WERI-Rb-1 (cell line): ENCODE data around the gene NEK1.

Experiments
- DNase-seq: peaks from one replicate; pipeline ENCODE4 v3.0.0-alpha.2; 2020
- H3K27ac ChIP-seq: fragments of 250-450 bp; sonication (Bioruptor Pico); 2 replicates; pipeline ENCODE4 v1.5.1; 2020; ENCODE audit warnings: mild to moderate bottlenecking, moderate library complexity
- H3K27me3 ChIP-seq: fragments of 250-450 bp; sonication (Bioruptor Pico); 2 replicates; pipeline ENCODE4 v1.5.1; 2021; ENCODE audit warnings: mild to moderate bottlenecking, low read depth, moderate library complexity; ENCODE audit not compliant: insufficient read depth, severe bottlenecking
- H3K36me3 ChIP-seq: fragments of 250-450 bp; sonication (Bioruptor Pico); 2 replicates; pipeline ENCODE4 v1.5.1; 2020; ENCODE audit warnings: mild to moderate bottlenecking, moderate library complexity
- H3K4me3 ChIP-seq: 2 replicates; pipeline ENCODE4 v1.5.1; 2011; ENCODE audit warnings: low read depth, mild to moderate bottlenecking, control low read depth, low read length
- H3K9me3 ChIP-seq: fragments of 250-450 bp; sonication (Bioruptor Pico); 2 replicates; pipeline ENCODE4 v1.5.1; 2021; ENCODE audit warnings: mild to moderate bottlenecking, moderate library complexity; ENCODE audit not compliant: severe bottlenecking
- TF ChIP-seq, protein P1 (sequence below): IDR thresholded peaks from 2 replicates; pipeline ENCODE4 v1.5.1; 2011; ENCODE audit warnings: low read depth, mild to moderate bottlenecking, control low read depth, inconsistent platforms, low read length

Gene NEK1

DNA sequence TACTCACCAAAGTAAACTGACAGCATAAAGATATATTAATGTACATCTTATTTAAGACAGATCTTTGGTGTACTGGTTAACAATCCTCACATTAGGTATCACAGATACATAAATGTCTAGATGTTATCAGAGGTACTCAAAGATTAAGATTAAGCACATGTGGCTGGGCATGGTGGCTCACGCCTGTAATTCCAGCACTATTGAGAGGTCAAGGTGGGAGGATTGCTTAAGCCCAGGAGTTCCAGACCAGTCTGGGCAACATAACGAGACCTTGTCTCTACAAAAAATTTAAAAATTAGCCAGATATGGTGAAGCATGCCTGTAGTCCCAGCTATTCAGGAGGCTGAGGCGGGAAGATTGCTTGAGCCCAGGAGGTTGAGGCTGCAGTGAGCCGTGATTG is 195.9 kb downstream of the NEK1 start:
- no peak for DNase-seq
- Histone ChIP-seq H3K27ac (no peak overlapping the region), H3K4me3 (no peak overlapping the region), H3K36me3 (no peaks in the 10 kb centered on the region), H3K9me3 (no peaks in the 10 kb centered on the region), H3K27me3 (no peaks in the 10 kb centered on the region)
- TF ChIP-seq, protein P1, sequence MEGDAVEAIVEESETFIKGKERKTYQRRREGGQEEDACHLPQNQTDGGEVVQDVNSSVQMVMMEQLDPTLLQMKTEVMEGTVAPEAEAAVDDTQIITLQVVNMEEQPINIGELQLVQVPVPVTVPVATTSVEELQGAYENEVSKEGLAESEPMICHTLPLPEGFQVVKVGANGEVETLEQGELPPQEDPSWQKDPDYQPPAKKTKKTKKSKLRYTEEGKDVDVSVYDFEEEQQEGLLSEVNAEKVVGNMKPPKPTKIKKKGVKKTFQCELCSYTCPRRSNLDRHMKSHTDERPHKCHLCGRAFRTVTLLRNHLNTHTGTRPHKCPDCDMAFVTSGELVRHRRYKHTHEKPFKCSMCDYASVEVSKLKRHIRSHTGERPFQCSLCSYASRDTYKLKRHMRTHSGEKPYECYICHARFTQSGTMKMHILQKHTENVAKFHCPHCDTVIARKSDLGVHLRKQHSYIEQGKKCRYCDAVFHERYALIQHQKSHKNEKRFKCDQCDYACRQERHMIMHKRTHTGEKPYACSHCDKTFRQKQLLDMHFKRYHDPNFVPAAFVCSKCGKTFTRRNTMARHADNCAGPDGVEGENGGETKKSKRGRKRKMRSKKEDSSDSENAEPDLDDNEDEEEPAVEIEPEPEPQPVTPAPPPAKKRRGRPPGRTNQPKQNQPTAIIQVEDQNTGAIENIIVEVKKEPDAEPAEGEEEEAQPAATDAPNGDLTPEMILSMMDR = no peak

DNA sequence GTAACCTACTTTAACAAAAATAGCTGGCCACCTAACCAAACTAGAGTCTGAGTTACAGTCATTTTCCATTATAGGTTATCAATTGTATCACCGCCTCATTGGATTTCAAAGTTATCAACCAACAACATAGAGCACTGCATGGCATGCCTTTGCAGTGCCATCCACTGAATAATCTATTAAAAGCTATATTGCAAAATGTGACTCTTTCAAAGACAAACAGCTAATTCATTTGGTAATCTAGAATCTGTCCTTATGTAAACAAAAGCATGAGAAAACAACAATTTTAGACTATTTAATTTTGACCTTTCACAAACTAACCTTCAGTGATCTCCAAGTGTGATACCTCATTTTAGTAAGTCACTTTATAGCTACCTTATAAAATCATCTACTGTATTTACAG is 197.5 kb downstream of the NEK1 start:
- H3K4me3 ChIP-seq = no peak overlapping the region
- TF ChIP-seq, protein P1 = no peak
- H3K27me3 ChIP-seq = no peaks in the 10 kb centered on the region
- H3K36me3 ChIP-seq = no peaks in the 10 kb centered on the region
- no peak overlapping the region for H3K27ac ChIP-seq
- no peaks in the 10 kb centered on the region for H3K9me3 ChIP-seq
- no peak for DNase-seq

DNA sequence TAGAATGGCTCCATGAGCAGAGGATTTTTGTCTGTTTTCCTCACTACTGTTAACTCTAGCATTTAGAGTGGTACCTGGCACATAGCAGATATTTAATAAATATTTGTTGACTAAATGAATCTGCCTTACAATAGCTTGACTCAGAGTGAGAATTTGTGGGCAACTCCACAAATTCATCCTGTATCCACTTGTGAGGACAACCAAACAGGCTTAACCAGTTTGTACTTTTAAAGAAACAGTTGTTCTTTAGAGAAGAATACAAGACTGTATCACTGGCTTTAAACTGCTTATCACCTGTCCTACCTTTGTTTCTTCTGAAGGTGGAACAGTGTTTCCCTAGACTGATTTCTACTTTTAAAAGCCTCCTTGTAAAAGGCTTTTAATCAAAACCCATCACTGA is 200.3 kb downstream of the NEK1 start:
- Histone ChIP-seq H3K4me3 (no peak overlapping the region), H3K36me3 (no peaks in the 10 kb centered on the region), H3K27me3 (no peaks in the 10 kb centered on the region), H3K27ac (no peak overlapping the region), H3K9me3 (no peaks in the 10 kb centered on the region)
- no peak for DNase-seq
- TF ChIP-seq, protein P1 = no peak

DNA sequence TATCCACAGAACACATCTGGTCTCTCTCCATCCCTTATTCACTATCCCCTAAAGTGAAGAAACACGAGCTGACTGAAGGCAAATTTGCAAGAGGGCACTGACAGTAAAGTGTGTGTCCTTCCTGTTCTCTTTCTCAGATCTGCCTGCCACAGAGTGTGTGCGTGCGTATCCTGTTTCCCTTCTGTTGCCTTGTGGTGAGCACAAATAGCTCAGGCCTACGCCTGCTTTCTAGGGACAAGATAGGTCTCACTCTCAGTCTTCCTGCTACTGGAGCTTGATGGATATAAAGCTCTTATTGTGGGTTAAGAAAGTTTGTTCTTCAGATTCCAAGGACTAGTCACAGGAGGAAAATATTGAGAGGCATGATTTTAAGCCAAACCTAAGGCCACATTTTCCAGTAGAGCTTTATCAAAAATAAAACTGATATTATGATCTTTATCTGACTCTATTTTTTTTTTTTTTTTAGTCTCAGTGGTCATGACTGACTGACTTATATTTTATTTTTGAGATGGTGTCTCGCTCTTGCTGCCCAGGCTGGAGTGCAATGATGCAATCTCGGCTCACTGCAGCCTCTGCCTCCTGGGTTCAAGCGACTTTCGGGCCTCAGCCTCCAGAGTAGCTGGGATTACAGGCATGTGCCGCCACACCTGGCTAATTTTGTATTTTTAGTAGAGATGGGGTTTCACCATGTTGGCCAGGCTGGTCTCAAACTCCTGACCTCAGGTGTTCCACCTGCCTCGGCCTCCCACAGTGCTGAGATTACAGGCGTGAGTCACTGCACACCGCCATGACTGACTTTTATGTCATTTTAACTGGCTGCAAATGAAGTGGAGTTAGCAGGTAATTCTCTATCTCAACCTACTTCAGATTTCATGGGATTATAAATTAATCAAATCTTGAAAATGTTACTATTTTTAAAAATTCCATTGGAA is 201.3 kb downstream of the NEK1 start:
- no peaks in the 10 kb centered on the region for H3K9me3 ChIP-seq
- no peaks in the 10 kb centered on the region for H3K36me3 ChIP-seq
- no peak for DNase-seq
- TF ChIP-seq, protein P1 = no peak
- no peaks in the 10 kb centered on the region for H3K27me3 ChIP-seq
- no peak overlapping the region for H3K4me3 ChIP-seq
- H3K27ac ChIP-seq = no peak overlapping the region

DNA sequence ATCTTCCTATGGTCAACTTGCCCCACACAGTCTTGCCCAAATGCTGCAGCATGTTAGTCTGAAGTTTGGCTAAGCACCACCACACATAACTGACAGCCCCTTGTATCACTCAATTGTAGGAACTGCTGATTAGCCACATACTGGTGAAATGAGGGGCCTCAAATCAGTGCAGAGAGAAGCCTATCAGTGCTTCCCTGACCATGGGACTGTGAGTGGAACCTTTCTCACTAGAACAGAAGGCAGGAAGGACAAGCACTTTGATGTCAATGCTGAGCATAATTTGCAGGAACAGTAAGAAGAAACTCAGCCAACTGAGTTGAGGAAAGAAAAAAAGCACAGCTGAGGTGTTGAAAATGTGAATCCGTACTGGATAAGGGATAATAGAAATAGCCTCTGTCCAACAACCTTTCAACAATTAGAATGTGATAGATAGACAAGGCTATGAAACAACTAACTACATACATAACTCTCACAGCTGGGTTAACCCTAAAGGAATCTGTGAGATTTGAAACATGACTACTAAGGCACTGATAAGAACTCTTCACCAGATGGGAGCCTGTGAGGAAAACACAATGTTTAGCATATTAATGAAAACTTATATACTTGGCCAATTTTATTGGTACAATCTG is 205.1 kb downstream of the NEK1 start:
- no peaks in the 10 kb centered on the region for H3K36me3 ChIP-seq
- no peak overlapping the region for H3K27ac ChIP-seq
- H3K27me3 ChIP-seq = no peaks in the 10 kb centered on the region
- no peak overlapping the region for H3K4me3 ChIP-seq
- TF ChIP-seq, protein P1 = no peak
- no peaks in the 10 kb centered on the region for H3K9me3 ChIP-seq
- no peak for DNase-seq
